Stimulated activated CD8-positive, alpha-beta memory T cell treated with anti-CD3 and anti-CD28 coated beads, Interleukin-7, amount 100 ng/mL, for 1 hour (primary cell): ENCODE results near the gene ASIC4.

Experiments
- DNase-seq, 2 donors: peaks; one replicate each; pipeline ENCODE4 v3.0.0-alpha.2; 2020; ENCODE audit warnings: low read depth in 2 of 2

Gene ASIC4

GRCh38 chr2:219480004-219480403 is 34.3 kb upstream of the ASIC4 start:
- DNase-seq = no peak

DNA sequence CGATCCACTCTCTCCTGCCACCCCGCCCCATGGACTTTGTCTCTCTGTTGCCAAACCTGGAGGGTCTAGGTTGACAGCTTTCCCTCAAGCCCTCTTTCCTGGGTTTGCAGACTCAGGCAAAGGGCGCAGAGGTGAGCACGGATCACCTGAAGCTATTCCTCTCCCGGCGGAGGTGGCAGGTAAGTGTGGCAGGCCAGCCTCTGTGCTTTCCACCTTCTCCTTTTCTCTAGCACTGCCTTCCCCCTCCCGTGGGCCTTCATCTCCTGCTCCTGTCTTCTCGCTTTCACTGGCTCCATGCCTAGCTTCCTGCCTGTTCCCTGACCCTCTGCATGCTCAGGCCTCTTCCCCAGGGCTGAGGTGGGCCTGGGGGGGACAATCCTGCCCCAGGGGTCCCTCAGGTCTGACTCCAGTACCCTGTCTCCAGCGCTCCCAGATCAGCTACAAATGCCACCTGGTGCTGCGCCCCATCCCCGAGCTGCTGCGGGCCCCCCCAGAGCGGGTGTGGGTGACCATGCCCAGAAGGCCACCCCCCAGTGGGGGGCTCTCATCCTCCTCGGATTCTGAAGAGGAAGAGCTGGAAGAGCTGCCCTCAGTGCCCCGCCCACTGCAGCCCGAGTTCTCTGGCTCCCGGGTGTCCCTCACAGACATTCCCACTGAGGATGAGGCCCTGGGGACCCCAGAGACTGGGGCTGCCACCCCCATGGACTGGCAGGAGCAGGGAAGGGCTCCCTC is 31.4 kb upstream of the ASIC4 start:
- DNase-seq = no peak

DNA sequence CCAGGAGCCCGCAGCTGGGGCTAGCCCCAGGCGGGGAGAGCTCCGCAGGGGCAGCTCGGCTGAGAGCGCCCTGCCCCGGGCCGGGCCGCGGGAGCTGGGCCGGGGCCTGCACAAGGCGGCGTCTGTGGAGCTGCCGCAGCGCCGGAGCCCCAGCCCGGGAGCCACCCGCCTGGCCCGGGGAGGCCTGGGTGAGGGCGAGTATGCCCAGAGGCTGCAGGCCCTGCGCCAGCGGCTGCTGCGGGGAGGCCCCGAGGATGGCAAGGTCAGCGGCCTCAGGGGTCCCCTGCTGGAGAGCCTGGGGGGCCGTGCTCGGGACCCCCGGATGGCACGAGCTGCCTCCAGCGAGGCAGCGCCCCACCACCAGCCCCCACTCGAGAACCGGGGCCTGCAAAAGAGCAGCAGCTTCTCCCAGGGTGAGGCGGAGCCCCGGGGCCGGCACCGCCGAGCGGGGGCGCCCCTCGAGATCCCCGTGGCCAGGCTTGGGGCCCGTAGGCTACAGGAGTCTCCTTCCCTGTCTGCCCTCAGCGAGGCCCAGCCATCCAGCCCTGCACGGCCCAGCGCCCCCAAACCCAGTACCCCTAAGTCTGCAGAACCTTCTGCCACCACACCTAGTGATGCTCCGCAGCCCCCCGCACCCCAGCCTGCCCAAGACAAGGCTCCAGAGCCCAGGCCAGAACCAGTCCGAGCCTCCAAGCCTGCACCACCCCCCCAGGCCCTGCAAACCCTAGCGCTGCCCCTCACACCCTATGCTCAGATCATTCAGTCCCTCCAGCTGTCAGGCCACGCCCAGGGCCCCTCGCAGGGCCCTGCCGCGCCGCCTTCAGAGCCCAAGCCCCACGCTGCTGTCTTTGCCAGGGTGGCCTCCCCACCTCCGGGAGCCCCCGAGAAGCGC is 30.6 kb upstream of the ASIC4 start:
- DNase-seq = no peak

GRCh38 chr2:219484343-219485200 is 29.7 kb upstream of the ASIC4 start:
- no peak for DNase-seq

GRCh38 chr2:219485201-219485580 is 29.1 kb upstream of the ASIC4 start:
- no peak for DNase-seq

- DNase-seq = no peak
Measured at GRCh38 chr2:219486380-219486959, 27.8 kb upstream of the ASIC4 start.

DNA sequence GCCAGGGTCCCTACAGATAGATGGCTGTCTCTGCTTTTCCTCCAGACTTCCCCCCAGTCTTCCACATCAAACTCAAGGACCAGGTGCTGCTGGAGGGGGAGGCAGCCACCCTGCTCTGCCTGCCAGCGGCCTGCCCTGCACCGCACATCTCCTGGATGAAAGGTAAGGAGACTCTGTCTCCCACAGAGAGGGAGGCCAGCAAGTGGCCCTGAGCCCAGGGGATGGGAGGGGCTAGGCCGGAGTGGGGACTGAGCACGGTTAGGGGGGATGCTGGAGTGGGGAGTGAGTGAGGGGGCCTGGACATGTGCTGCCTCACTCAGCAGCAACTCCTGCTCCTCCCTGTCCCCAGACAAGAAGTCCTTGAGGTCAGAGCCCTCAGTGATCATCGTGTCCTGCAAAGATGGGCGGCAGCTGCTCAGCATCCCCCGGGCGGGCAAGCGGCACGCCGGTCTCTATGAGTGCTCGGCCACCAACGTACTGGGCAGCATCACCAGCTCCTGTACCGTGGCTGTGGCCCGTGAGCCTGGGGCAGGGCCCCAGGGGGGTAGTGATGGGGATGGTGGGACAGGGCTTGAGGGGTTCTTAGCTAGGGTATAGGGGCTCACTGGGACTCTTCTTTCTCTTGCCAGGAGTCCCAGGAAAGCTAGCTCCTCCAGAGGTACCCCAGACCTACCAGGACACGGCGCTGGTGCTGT is 26.0 kb upstream of the ASIC4 start:
- DNase-seq = no peak

GRCh38 chr2:219488844-219489194 is 25.5 kb upstream of the ASIC4 start:
- DNase-seq = no peak

- no peak for DNase-seq
Measured at GRCh38 chr2:219489315-219489714, 25.0 kb upstream of the ASIC4 start.

DNA sequence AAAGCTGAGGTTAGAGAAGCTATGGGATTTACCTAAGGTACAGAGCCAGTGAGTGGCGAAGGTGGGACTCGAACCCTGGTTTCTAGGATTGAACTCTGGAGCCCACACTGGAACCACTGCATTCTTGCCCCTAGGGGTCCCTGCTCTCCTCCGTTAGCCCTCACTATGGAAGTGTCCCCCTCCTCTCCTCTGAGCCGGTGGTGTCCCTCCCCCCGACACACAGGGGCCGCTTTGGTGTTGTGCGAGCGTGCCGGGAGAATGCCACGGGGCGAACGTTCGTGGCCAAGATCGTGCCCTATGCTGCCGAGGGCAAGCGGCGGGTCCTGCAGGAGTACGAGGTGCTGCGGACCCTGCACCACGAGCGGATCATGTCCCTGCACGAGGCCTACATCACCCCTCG is 24.1 kb upstream of the ASIC4 start:
- no peak for DNase-seq

DNA sequence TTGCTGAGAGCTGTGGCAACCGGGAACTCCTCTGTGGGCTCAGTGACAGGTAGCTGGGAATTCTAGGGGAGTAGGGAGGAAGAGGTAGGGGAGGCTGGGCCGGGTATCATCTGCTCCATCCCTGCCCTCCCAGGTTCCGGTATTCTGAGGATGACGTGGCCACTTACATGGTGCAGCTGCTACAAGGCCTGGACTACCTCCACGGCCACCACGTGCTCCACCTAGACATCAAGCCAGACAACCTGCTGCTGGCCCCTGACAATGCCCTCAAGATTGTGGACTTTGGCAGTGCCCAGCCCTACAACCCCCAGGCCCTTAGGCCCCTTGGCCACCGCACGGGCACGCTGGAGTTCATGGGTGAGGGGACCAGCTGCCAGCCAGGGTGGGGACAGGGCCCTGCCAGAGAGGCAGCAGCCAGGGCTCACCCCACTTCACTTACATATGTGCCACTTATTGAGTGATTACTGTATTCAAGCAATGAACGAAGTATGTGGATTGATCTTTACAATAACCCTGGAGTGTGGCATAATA is 23.6 kb upstream of the ASIC4 start:
- no peak for DNase-seq

GRCh38 chr2:219491278-219491963 is 22.9 kb upstream of the ASIC4 start:
- no peak for DNase-seq

DNA sequence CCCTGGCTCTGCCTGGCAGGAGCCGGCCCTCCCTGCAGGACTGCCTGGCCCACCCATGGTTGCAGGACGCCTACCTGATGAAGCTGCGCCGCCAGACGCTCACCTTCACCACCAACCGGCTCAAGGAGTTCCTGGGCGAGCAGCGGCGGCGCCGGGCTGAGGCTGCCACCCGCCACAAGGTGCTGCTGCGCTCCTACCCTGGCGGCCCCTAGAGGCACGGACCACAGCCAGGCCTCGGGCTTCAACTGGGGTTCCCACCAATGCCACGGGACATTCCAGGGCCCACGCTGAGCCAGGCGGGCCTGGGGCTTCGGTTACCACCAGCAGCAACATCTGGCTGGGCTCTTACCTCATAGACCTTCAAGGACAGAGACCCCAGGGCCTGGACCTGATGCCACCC is 21.7 kb upstream of the ASIC4 start:
- DNase-seq = no peak

DNA sequence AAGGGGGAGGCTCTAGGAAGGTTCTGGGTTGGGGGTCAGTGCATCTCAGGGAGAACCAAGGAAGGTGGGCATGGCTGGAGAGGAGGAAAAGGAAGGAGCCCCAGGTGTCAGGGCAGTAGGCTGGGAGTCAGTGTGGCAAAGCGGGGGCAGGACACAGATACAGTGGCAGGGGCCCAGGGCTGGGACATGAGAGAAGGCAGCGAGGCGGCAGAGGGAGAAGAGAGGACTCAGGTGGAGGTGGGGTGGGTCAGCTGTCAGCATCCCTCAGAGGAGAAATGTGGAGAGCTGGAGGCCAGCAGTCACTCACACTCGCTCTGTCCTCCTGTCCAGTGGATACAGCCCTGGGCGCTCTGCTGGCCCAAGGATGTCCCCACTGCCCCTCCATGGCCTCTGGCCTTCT is 21.2 kb upstream of the ASIC4 start:
- no peak for DNase-seq

GRCh38 chr2:219494952-219495530 is 19.2 kb upstream of the ASIC4 start:
- DNase-seq = no peak

DNA sequence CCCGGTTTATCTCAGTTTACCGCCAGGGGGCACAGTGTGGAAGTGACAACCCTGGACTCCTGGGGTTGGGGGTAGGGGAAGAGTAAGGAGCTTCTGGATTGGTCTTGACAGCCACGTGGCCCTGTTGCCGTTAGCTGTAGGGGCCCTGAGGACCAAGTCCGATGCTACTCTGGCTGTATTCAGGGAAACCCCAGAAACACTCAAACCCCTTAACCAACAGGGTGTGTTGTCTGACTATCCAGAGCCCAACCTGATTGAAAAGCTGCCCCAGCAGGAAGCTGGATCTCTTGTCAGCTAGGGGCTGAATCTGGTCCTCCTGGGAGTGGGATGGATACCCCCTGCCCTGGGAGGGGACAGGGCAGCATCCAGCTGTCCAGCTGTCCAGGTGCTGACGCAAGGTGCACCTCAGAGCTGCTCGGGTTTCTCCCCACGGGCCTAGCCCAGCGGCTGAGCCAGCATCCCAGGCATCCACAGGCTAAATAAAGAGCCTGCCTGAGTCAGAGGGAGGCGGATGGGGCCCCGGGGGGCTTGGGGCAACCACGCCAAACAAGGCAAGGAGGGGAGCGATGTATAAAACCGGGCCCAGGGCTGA is 18.7 kb upstream of the ASIC4 start:
- DNase-seq = peak in 1 of 2 donors; percentile 20

DNA sequence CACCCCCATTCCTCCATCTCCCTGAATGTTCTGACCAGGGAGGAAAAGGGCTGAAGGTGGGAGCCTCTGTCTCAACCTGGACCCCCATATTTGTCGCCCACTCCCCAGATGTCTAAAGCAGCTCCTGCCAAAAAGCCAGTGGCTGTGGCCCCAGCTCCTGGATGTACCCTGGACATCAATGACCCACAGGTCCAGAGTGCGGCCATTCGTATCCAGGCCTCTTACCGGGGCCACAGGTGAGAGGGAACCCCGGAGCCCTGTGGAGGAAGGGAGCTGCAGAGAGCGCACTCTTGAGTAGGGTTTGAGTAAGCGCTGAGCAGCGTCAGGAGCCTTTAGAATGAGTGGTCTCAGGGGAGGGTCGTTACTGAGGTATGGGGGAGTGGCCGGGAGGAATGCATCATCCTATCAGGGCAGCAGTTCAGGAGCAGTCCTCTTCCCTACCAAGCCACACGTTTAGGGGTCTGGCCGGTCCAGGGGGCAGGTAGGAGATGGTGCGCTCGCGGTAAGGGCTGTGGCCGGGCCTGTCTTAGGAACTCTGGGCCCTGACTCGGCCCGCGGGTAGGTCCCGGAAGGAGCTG is 17.9 kb upstream of the ASIC4 start:
- no peak for DNase-seq

- no peak for DNase-seq
Measured at GRCh38 chr2:219496825-219497494, 17.3 kb upstream of the ASIC4 start.
